WTC11 (cell line): ENCODE measurements around the gene BUD13. TPM values are rescaled to one million over a fixed set of nuclear protein-coding genes. Genes with fewer than 3 reads are reported as not detected.

Experiments
- ATAC-seq: fragments of 200-7000 bp; cut with Tn5 transposase; 2 replicates; pipeline ENCODE4 v1.10.0; 2021; ENCODE audit warnings: mild to moderate bottlenecking, moderate library complexity
- CTCF ChIA-PET: fragments of 300-600 bp; sonication (Branson Sonifier 250); formaldehyde crosslinking; loops from one replicate; lab custom pipeline; 2021; ENCODE audit warnings: antibody characterized with exemption; lab: Charles Lee
- POLR2A ChIA-PET: fragments of 350-600 bp; sonication (Branson Sonifier 250); formaldehyde crosslinking; loops from one replicate; lab custom pipeline; 2021; ENCODE audit warnings: antibody characterized with exemption; lab: Charles Lee
- DNase-seq: peaks from one replicate; pipeline ENCODE4 v3.0.0; 2021; ENCODE audit warnings: low spot score
- H3K27ac Mint-ChIP-seq: 2 replicates; pipeline ENCODE4 v1.8.0; 2021; ENCODE audit warnings: mixed read lengths
- H3K27me3 Mint-ChIP-seq: 2 replicates; pipeline ENCODE4 v1.8.0; 2021; ENCODE audit warnings: low read depth, mild to moderate bottlenecking, moderate library complexity, mixed read lengths
- H3K36me3 Mint-ChIP-seq: 2 replicates; pipeline ENCODE4 v1.8.0; 2021; ENCODE audit warnings: mixed read lengths
- H3K4me1 Mint-ChIP-seq: 2 replicates; pipeline ENCODE4 v1.8.0; 2022; ENCODE audit warnings: mixed read lengths
- H3K4me3 Mint-ChIP-seq: 2 replicates; pipeline ENCODE4 v1.8.0; 2021; ENCODE audit warnings: mild to moderate bottlenecking, moderate library complexity, mixed read lengths
- H3K9me3 Mint-ChIP-seq: 2 replicates; pipeline ENCODE4 v1.8.0; 2021; ENCODE audit warnings: mixed read lengths
- E2F1 ChIP-seq: sonication (generic); formaldehyde crosslinking; IDR thresholded peaks from 2 replicates; pipeline ENCODE4 v1.8.0; 2022; ENCODE audit warnings: mild to moderate bottlenecking, missing genetic modification reagents
- FOXK1 ChIP-seq: sonication (generic); formaldehyde crosslinking; IDR thresholded peaks from 2 replicates; pipeline ENCODE4 v1.8.0; 2022; ENCODE audit warnings: mild to moderate bottlenecking, moderate library complexity, missing genetic modification reagents
- FOXP4 ChIP-seq: sonication (generic); formaldehyde crosslinking; IDR thresholded peaks from 2 replicates; pipeline ENCODE4 v1.8.0; 2022; ENCODE audit warnings: mild to moderate bottlenecking, missing genetic modification reagents
- GABPB1 ChIP-seq: sonication (generic); formaldehyde crosslinking; IDR thresholded peaks from 2 replicates; pipeline ENCODE4 v1.8.1; 2023; ENCODE audit warnings: mild to moderate bottlenecking, missing genetic modification reagents
- GRHL2 ChIP-seq: fragments of 250-450 bp; sonication (Bioruptor Pico); IDR thresholded peaks from 2 replicates; pipeline ENCODE4 v1.8.0; 2022; ENCODE audit warnings: mild to moderate bottlenecking, moderate library complexity; ENCODE audit not compliant: insufficient replicate concordance, severe bottlenecking
- HMGA2 ChIP-seq: fragments of 250-450 bp; sonication (Bioruptor Pico); IDR thresholded peaks from 2 replicates; pipeline ENCODE4 v1.4.0; 2021; ENCODE audit warnings: mild to moderate bottlenecking, moderate library complexity
- JUN ChIP-seq: sonication (generic); formaldehyde crosslinking; IDR thresholded peaks from 2 replicates; pipeline ENCODE4 v1.8.0; 2023; ENCODE audit warnings: mild to moderate bottlenecking, missing genetic modification reagents
- NR3C1 ChIP-seq: sonication (generic); formaldehyde crosslinking; conservative IDR thresholded peaks from 2 replicates; pipeline ENCODE4 v1.8.1; 2023; ENCODE audit warnings: low read depth, mild to moderate bottlenecking, missing genetic modification reagents
- USF1 ChIP-seq: sonication (generic); formaldehyde crosslinking; IDR thresholded peaks from 2 replicates; pipeline ENCODE4 v1.8.0; 2022; ENCODE audit warnings: mild to moderate bottlenecking, missing genetic modification reagents
- USF2 ChIP-seq: sonication (generic); formaldehyde crosslinking; IDR thresholded peaks from 2 replicates; pipeline ENCODE4 v1.8.1; 2023; ENCODE audit warnings: mild to moderate bottlenecking, missing genetic modification reagents, moderate library complexity
- ZNF281 ChIP-seq: sonication (generic); formaldehyde crosslinking; IDR thresholded peaks from 2 replicates; pipeline ENCODE4 v1.8.0; 2023; ENCODE audit warnings: mild to moderate bottlenecking, missing genetic modification reagents
- total RNA-seq: library from RNA; stranded (reverse); gene quantifications from 3 replicates; pipeline ENCODE4 v1.2.3, GENCODE V29; 2021
- TF ChIP-seq, protein P1 (sequence below): fragments of 250-450 bp; sonication (Bioruptor Pico); IDR thresholded peaks from 2 replicates; pipeline ENCODE4 v1.9.0; 2021; ENCODE audit warnings: moderate library complexity, mild to moderate bottlenecking, inconsistent platforms, borderline replicate concordance
- TF ChIP-seq, protein P2 (sequence below): sonication (generic); formaldehyde crosslinking; IDR thresholded peaks from 2 replicates; pipeline ENCODE4 v1.8.1; 2022; ENCODE audit warnings: low read depth, mild to moderate bottlenecking, moderate library complexity, missing genetic modification reagents, borderline replicate concordance
- TF ChIP-seq, protein P3 (sequence below): sonication (generic); formaldehyde crosslinking; IDR thresholded peaks from 2 replicates; pipeline ENCODE4 v1.8.0; 2023; ENCODE audit warnings: missing genetic modification reagents
- TF ChIP-seq, protein P4 (sequence below): sonication (generic); formaldehyde crosslinking; IDR thresholded peaks from 2 replicates; pipeline ENCODE4 v1.8.0; 2022; ENCODE audit warnings: missing genetic modification reagents

The BUD13 gene
- total RNA-seq, 1 experiment from 2014 or later: 20.7 TPM

GRCh38 chr11:116793772-116794097 is 20.9 kb upstream of the BUD13 start:
- ChIA-PET CTCF (interaction anchor here (1.3 to 8.7 kb wide), 2 partner anchors 42 to 312 kb away, joined by 5 to 358 read pairs; partner anchors contain the start of gene APOA1), POLR2A (no interaction called here)
- Mint-ChIP-seq H3K4me1 (peaks cover 12% of the 10 kb centered on the region), H3K27ac (no peak overlapping the region), H3K36me3 (no peaks in the 10 kb centered on the region), H3K4me3 (no peak overlapping the region), H3K27me3 (peaks cover 26% of the 10 kb centered on the region), H3K9me3 (no peaks in the 10 kb centered on the region)
- DNase-seq (no peak), ATAC-seq (no peak)
- TF ChIP-seq HMGA2 (CRISPR knock-in tag) (no peak), JUN (no peak), FOXP4 (CRISPR knock-in tag) (no peak), E2F1 (no peak), NR3C1 (CRISPR knock-in tag) (no peak), GABPB1 (CRISPR knock-in tag) (no peak), GRHL2 (CRISPR knock-in tag) (no peak), ZNF281 (CRISPR knock-in tag) (no peak), USF2 (CRISPR knock-in tag) (peak; percentile 84), USF1 (CRISPR knock-in tag) (peak; percentile 80), FOXK1 (CRISPR knock-in tag) (no peak)
- TF ChIP-seq, protein P1, sequence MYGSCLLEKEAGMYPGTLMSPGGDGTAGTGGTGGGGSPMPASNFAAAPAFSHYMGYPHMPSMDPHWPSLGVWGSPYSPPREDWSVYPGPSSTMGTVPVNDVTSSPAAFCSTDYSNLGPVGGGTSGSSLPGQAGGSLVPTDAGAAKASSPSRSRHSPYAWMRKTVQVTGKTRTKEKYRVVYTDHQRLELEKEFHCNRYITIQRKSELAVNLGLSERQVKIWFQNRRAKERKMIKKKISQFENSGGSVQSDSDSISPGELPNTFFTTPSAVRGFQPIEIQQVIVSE (CRISPR knock-in tag): no peak
- TF ChIP-seq, protein P2, sequence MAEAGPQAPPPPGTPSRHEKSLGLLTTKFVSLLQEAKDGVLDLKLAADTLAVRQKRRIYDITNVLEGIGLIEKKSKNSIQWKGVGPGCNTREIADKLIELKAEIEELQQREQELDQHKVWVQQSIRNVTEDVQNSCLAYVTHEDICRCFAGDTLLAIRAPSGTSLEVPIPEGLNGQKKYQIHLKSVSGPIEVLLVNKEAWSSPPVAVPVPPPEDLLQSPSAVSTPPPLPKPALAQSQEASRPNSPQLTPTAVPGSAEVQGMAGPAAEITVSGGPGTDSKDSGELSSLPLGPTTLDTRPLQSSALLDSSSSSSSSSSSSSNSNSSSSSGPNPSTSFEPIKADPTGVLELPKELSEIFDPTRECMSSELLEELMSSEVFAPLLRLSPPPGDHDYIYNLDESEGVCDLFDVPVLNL (CRISPR knock-in tag): no peak
- TF ChIP-seq, protein P3, sequence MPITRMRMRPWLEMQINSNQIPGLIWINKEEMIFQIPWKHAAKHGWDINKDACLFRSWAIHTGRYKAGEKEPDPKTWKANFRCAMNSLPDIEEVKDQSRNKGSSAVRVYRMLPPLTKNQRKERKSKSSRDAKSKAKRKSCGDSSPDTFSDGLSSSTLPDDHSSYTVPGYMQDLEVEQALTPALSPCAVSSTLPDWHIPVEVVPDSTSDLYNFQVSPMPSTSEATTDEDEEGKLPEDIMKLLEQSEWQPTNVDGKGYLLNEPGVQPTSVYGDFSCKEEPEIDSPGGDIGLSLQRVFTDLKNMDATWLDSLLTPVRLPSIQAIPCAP (CRISPR knock-in tag): no peak
- TF ChIP-seq, protein P4, sequence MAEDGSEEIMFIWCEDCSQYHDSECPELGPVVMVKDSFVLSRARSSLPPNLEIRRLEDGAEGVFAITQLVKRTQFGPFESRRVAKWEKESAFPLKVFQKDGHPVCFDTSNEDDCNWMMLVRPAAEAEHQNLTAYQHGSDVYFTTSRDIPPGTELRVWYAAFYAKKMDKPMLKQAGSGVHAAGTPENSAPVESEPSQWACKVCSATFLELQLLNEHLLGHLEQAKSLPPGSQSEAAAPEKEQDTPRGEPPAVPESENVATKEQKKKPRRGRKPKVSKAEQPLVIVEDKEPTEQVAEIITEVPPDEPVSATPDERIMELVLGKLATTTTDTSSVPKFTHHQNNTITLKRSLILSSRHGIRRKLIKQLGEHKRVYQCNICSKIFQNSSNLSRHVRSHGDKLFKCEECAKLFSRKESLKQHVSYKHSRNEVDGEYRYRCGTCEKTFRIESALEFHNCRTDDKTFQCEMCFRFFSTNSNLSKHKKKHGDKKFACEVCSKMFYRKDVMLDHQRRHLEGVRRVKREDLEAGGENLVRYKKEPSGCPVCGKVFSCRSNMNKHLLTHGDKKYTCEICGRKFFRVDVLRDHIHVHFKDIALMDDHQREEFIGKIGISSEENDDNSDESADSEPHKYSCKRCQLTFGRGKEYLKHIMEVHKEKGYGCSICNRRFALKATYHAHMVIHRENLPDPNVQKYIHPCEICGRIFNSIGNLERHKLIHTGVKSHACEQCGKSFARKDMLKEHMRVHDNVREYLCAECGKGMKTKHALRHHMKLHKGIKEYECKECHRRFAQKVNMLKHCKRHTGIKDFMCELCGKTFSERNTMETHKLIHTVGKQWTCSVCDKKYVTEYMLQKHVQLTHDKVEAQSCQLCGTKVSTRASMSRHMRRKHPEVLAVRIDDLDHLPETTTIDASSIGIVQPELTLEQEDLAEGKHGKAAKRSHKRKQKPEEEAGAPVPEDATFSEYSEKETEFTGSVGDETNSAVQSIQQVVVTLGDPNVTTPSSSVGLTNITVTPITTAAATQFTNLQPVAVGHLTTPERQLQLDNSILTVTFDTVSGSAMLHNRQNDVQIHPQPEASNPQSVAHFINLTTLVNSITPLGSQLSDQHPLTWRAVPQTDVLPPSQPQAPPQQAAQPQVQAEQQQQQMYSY (CRISPR knock-in tag): no peak
- TF ChIP-seq, all 79 proteins: peak for 2
